GM12891 (cell line): ENCODE measurements around the gene GHSR. TPM values are rescaled to one million over a fixed set of nuclear protein-coding genes. Genes with fewer than 3 reads are reported as not detected.
"Not testable (repeated sequence)": the region's sequence is repeated elsewhere in the genome, so short reads cannot be mapped to it uniquely, and the experiment has no call there.

ENCODE experiments used
- DNase-seq: peaks from one replicate; pipeline ENCODE4 v3.0.0; 2011; ENCODE audit warnings: low spot score; ENCODE audit not compliant: insufficient read length
- FAIRE-seq: peaks from 2 replicates; lab custom pipeline; 2011; peaks lifted over from hg19 to GRCh38; lab: Jason Lieb, UNC
- PAX5 ChIP-seq: IDR thresholded peaks from 2 replicates; pipeline ENCODE4 v1.6.1; 2011; ENCODE audit warnings: low read length, moderate library complexity, mild to moderate bottlenecking; ENCODE audit not compliant: insufficient read depth, severe bottlenecking
- POLR2A ChIP-seq: IDR thresholded peaks from 2 replicates; pipeline ENCODE4 v1.6.1; 2011; ENCODE audit warnings: low read depth, low read length, control low read depth
- POLR2AphosphoS5 ChIP-seq: IDR thresholded peaks from 2 replicates; pipeline ENCODE4 v1.6.1; 2011; ENCODE audit warnings: low read depth, low read length, control low read depth
- POU2F2 ChIP-seq: IDR thresholded peaks from 2 replicates; pipeline ENCODE4 v1.6.1; 2011; ENCODE audit warnings: low read depth, mild to moderate bottlenecking, control low read depth, low read length, moderate library complexity
- SPI1 ChIP-seq: IDR thresholded peaks from 2 replicates; pipeline ENCODE4 v1.6.1; 2011; ENCODE audit warnings: low read depth, low read length, control low read depth
- TAF1 ChIP-seq: IDR thresholded peaks from 2 replicates; pipeline ENCODE4 v1.6.1; 2011; ENCODE audit warnings: low read depth, low read length, control low read depth
- polyA plus RNA-seq: library from polyadenylated mRNA; unstranded; fragments of >200 nt; gene quantifications from one replicate; pipeline ENCODE4 v1.2.1, GENCODE V29; 2012; ENCODE audit warnings: low read depth, missing spikeins, inconsistent platforms; ENCODE audit not compliant: missing spikeins

Gene GHSR, protein sequence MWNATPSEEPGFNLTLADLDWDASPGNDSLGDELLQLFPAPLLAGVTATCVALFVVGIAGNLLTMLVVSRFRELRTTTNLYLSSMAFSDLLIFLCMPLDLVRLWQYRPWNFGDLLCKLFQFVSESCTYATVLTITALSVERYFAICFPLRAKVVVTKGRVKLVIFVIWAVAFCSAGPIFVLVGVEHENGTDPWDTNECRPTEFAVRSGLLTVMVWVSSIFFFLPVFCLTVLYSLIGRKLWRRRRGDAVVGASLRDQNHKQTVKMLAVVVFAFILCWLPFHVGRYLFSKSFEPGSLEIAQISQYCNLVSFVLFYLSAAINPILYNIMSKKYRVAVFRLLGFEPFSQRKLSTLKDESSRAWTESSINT
- polyA plus RNA-seq: not detected

- DNase-seq (peak; percentile 8), FAIRE-seq (no peak)
- TF ChIP-seq POLR2AphosphoS5 (no peak), SPI1 (no peak), TAF1 (no peak), POU2F2 (no peak)
These were observed at the start of gene GHSR for GRCh38 chr3:172447611-172448579. GHSR (minus strand) TSS chr3:172448456; CDS start chr3:172448413, 43 bp downstream.

- DNase-seq, FAIRE-seq: not testable (repeated sequence)
These were observed 42.0 kb upstream of the GHSR start for GRCh38 chr3:172490198-172490669.

- no peak for TF ChIP-seq POU2F2
- TF ChIP-seq POLR2A: no peak
- no peak for TF ChIP-seq POLR2AphosphoS5
- TF ChIP-seq PAX5: no peak
- TF ChIP-seq TAF1: no peak
- no peak for TF ChIP-seq SPI1
- DNase-seq: no peak
- FAIRE-seq: peak; percentile 35
These were observed 29.9 kb upstream of the GHSR start for GRCh38 chr3:172478116-172478515.

- TF ChIP-seq POLR2A: no peak
- TF ChIP-seq SPI1: 0 out of 2 replicates have a peak, but pooled peaks have one; percentile 17
- peak; percentile 16 for FAIRE-seq
- DNase-seq: no peak
These were observed 28.1 kb upstream of the GHSR start for GRCh38 chr3:172476347-172476746.

DNA sequence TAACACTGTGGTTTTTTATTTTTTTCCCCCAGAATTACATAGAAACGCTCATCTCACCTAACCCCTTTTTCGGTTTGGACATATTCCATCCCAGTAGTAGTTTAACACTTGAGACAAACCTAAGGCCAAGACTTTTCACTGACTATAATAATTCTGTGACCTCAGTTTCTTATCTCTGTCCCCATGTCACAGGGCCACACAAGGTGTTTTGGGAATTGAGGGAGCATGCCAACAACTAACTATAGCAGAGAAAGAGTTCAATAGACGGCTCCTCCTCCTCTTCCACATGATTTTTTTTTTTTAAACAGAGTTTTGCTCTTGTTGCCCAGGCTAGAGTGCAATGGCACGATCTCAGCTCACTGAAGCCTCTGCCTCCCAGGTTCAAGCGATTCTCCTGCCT, 27.4 kb upstream of the GHSR start:
- no peak for DNase-seq
- TF ChIP-seq POLR2AphosphoS5 (no peak), TAF1 (no peak), POLR2A (no peak), SPI1 (no peak)
- FAIRE-seq: no peak

DNA sequence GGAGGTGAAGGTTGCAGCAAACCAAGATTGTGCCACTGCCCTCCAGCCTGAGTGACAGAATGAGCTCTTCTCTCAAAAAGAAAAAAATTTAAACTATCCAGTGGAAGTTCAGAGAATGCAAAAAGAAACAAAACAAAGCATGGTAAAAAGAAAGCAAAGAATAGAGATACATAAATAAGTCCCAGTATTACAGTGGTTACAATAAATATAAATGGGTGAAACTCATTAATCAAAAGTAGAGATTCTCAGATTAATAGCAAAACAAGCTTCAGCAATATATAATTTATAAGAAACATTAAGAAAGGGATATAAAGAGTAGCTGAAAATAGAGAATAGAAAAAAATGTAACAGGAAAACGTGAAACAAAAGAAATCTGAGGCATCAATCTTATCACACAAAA, 23.6 kb upstream of the GHSR start:
- no peak for DNase-seq
- no peak for FAIRE-seq
- TF ChIP-seq PAX5: no peak
- TF ChIP-seq TAF1: no peak
- TF ChIP-seq POLR2A: no peak
- TF ChIP-seq SPI1: no peak

GRCh38 chr3:172470588-172470987, 22.3 kb upstream of the GHSR start:
- no peak for FAIRE-seq
- no peak for DNase-seq
- TF ChIP-seq POU2F2: no peak
- TF ChIP-seq POLR2A: no peak
- no peak for TF ChIP-seq SPI1
- TF ChIP-seq POLR2AphosphoS5: no peak
- no peak for TF ChIP-seq PAX5
- no peak for TF ChIP-seq TAF1

GRCh38 chr3:172467170-172467824, 19.0 kb upstream of the GHSR start:
- no peak for TF ChIP-seq POU2F2
- no peak for TF ChIP-seq POLR2A
- TF ChIP-seq PAX5: no peak
- no peak for TF ChIP-seq POLR2AphosphoS5
- DNase-seq (no peak), FAIRE-seq (no peak)

- TF ChIP-seq SPI1 (no peak), POU2F2 (no peak), PAX5 (no peak), POLR2AphosphoS5 (no peak)
- FAIRE-seq: no peak
- no peak for DNase-seq
These were observed 18.4 kb upstream of the GHSR start for GRCh38 chr3:172466553-172467130.

- no peak for DNase-seq
- no peak for FAIRE-seq
- no peak for TF ChIP-seq POLR2A
- TF ChIP-seq POU2F2: no peak
- no peak for TF ChIP-seq POLR2AphosphoS5
- TF ChIP-seq TAF1: no peak
- no peak for TF ChIP-seq SPI1
- no peak for TF ChIP-seq PAX5
These were observed 17.0 kb upstream of the GHSR start for GRCh38 chr3:172465281-172465680.

DNA sequence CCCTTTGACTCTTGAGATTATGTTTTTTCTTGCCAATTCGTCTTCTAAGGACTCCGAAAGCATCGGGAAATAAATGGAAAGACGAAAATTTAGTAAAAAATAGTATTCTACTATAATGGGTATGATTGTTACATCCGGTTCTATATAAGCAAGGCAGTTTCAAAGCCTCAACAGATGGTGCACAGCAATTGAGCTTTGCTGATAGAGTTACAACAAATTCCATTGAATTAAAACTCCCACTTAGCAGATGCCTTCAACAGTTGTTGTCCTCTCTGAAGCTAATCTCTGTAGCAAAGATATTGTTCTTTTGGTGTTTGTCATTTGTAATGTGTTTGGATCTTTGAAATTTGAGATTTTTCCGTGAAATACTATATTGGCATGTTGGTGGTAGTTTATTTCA, 16.1 kb upstream of the GHSR start:
- DNase-seq: no peak
- TF ChIP-seq SPI1 (no peak), POLR2A (no peak), PAX5 (no peak), POU2F2 (no peak), POLR2AphosphoS5 (no peak), TAF1 (no peak)
- no peak for FAIRE-seq
